ENCODE measurements around the gene DUS1L.

DNA sequence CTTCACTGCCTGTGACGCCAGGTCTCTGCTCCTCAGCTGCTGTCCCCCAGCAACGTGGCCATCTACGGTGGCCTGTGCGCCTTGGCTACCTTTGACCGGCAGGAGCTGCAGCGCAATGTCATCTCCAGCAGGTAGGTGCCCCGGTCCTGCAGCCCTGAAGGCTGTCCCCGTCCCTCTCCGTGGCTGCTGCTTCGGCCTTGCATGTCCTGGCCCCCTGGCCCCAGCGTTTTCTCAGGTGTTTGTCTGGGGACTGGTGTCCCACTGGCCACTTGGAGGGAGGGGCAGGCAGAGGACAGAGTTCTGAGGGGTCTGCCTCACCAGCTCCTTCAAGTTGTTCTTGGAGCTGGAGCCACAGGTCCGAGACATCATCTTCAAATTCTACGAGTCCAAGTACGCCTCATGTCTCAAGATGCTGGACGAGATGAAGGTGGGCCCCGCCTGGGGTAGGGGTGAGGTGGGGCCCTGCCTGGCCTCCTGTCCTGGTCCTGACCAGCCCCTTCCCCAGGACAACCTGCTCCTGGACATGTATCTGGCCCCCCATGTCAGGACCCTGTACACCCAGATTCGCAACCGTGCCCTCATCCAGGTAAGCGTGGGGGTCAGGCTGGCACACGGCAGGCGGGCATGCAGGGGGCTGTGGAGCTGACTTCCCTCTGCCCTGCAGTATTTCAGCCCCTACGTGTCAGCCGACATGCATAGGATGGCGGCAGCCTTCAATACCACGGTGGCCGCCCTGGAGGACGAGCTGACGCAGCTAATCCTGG lies 9.5 kb downstream of the DUS1L start:
- TF ChIP-seq, protein P1, sequence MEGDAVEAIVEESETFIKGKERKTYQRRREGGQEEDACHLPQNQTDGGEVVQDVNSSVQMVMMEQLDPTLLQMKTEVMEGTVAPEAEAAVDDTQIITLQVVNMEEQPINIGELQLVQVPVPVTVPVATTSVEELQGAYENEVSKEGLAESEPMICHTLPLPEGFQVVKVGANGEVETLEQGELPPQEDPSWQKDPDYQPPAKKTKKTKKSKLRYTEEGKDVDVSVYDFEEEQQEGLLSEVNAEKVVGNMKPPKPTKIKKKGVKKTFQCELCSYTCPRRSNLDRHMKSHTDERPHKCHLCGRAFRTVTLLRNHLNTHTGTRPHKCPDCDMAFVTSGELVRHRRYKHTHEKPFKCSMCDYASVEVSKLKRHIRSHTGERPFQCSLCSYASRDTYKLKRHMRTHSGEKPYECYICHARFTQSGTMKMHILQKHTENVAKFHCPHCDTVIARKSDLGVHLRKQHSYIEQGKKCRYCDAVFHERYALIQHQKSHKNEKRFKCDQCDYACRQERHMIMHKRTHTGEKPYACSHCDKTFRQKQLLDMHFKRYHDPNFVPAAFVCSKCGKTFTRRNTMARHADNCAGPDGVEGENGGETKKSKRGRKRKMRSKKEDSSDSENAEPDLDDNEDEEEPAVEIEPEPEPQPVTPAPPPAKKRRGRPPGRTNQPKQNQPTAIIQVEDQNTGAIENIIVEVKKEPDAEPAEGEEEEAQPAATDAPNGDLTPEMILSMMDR (optimal IDR thresholded peaks at IDR 0.05 in 1 of 3, IDR thresholded peaks at IDR 0.05 in 1 of 3, conservative IDR thresholded peaks at IDR 0.05 in 1 of 3; ENCODE audit: extremely low read depth in 1 of 3, insufficient read depth in 2 of 3, low read length in 3 of 3): no peak
- TF ChIP-seq EZH2 (IDR thresholded peaks at IDR 0.05; ENCODE audit: low read length): no peak

All from keratinocyte (primary cell).